ENCODE measurements around the gene HCK.
A peak's percentile ranks its signal among the peaks of the same experiment; 100 is the strongest.
"Not testable (repeated sequence)": the region's sequence is repeated elsewhere in the genome, so short reads cannot be mapped to it uniquely, and the experiment has no call there.

Gene HCK

GRCh38 chr20:32109392-32110172 lies 57.5 kb downstream of the HCK start, which contains the start of gene TM9SF4:
TM9SF4 (plus strand) TSS chr20:32109714; CDS start chr20:32109741, 27 bp downstream.
- DNase-seq, result peak; percentile 96

DNA sequence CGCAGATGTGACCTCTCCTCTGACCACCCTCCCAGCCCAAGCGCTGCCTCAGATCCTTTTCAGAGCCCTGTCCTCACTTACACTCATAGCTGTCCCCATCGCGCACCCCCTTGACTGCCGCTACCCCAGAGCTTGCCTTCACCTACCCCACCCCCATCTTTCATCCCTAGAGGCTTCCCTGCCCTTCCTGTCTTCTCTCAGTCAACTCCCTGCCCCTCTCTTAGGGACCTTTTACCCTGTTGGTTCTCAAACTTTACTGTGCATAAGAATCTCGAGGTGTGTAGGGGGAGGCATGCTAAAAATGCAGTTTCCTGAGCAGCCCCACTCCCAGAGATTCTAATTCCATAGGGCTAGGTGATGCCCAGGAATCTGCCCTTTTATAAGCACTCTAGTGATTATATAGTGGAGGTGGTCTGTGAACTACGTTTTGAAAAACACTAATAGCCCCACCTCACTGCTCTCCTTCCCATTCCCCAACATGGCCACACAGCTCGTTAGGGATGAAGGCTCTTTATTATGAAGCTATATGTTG lies 58.2 kb downstream of the HCK start:
- DNase-seq, result no peak

GRCh38 chr20:32110727-32111126 lies 58.7 kb downstream of the HCK start:
- DNase-seq, result no peak

DNA sequence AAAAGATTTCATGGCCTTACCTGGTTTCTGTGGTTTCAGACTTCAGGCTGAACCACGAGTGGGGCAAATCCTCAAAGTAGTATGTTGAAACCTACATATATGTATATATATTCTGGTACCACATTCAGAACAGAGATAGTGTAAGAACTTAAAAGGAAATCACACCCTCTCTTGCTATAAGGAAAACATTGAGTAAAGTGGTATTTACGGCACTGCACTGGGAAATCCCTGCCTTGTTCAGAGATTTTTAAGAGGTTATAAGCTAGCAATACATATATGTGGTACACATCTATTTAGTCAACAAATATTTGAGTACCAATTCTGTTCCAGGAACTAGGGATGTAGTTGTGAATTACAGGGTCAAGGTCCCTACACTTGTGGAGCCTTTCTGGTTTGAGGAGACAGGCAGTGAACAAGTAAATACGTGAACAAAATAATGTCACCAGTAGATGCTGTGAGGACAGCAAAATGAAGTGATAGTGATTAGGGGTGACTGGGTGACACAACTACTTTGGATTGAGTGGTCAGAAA lies 59.2 kb downstream of the HCK start:
- no peak for DNase-seq

DNA sequence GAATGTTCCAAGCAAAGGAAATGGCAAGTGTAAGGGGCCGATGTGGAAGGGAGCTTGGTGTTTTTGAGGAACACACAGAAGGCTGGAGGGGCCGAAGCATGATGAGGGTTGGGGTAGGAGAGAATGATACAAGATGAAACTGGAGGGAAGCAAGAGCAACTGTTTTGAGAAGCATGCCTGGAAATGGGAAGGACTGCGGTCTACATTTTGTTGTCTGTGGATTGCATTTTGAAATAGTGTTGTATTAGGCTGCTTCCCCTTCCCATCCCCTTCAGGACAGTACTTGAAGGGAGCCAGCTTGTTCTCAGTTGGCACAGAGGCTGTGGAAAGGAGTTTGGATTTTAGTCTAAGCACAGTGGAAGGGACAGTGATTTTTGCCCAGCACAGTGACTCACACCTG lies 59.7 kb downstream of the HCK start:
- DNase-seq, result no peak

DNA sequence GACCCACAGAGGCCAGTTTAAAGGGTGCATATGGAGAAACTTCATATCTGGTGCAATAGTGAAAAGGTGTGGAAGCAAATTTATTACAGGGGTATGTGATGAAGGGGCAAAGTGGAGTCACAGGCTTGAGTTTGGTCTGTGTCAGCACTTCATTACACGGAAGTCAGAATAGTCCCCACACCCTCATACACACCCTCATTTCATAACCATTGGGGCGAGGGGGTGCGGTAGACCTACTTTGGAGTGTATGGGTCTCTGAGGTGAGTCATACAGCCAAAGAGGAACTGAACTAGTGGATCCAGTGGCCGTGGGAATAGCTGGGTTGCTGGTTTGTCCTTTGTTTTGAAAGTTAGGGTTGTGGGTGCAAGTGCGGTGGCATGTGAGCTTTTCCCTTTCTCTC lies 60.8 kb downstream of the HCK start:
- no peak for DNase-seq

- DNase-seq, result no peak
Measured at GRCh38 chr20:32113591-32114260, 61.7 kb downstream of the HCK start.

- no peak for DNase-seq
Measured at GRCh38 chr20:32114305-32114960, 62.4 kb downstream of the HCK start.

GRCh38 chr20:32115211-32115767 lies 63.2 kb downstream of the HCK start:
- no peak for DNase-seq

DNA sequence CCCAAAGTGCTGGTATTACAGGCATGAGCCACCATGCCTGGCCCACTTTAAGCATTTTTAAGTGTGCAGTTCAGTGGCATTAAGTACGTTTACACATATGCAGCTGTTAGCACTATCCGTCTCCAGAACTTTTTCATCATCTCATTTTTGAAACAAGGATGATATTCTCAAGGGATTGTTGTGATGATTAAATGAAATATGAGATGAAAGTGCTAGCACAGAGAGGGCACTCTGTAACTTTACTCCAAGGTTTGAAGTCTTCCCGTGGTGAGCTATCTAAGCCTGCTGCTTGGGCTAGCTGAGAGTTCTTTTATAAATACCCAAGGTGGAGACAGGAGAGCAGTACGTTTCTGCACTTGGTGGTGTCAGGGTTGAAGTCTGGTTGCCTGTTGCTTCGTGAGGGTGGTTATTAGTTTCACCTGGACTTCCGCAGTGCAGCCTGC lies 64.1 kb downstream of the HCK start:
- no peak for DNase-seq

DNA sequence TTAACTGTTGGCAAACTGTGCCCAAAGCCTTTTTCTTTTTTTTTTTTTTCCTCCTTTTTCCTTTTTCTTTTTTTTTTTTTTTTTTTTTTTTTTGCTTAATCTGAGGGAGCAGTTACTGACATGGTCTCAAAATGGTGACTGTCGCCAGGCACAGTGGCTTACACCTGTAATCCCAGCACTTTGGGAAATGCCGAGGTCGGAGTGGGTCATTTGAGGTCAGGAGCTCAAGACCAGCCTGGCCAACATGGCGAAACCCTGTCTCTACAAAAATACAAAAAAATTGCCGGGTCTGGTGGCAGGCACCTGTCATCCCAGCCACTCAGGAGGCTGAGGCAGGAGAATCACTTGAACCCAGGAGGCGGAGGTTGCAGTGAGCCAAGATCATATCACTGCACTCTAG lies 64.8 kb downstream of the HCK start:
- DNase-seq, result not testable (repeated sequence)

- DNase-seq, result not testable (repeated sequence)
Measured at GRCh38 chr20:32118427-32118826, 66.4 kb downstream of the HCK start.

GRCh38 chr20:32119734-32120133 lies 67.7 kb downstream of the HCK start:
- no peak for DNase-seq

DNA sequence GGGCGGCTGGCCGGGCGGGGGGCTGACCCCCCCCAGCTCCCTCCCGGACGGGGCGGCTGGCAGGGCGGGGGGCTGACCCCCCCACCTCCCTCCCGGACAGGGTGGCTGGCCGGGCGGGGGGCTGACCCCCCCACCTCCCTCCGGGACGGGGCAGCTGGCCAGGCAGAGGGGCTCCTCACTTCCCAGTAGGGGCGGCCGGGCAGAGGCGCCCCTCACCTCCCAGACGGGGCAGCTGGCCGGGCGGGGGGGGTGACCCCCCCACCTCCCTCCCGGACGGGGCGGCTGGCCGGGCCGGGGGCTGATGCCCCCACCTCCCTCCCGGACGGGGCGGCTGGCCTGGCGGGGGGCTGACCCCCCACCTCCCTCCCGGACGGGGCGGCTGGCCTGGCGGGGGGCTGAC lies 69.9 kb downstream of the HCK start:
- DNase-seq, result not testable (repeated sequence)

GRCh38 chr20:32123088-32123487 lies 71.0 kb downstream of the HCK start:
- DNase-seq, result no peak

GRCh38 chr20:32124916-32125454 lies 72.9 kb downstream of the HCK start:
- DNase-seq, result no peak

DNA sequence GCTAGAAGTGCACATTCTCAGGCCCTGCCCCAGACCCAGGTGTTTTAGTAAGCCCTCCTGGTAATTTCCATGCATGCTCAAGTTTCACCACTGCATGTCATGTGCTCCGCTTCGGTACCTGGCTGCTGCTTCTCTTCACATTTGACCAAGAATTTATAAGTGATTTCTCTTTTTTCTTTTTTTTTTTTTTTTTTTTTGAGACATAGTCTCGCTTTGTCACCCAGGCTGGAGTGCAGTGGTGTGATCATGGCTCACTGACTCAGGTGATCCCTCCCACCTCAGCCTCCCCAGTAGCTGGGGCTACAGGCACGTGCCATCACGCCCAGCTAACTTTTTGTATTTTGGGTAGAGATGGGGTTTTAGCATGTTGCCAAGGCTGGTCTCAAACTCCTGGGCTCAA lies 73.5 kb downstream of the HCK start:
- no peak for DNase-seq

GRCh38 chr20:32126919-32127318 lies 74.9 kb downstream of the HCK start:
- no peak for DNase-seq

GRCh38 chr20:32127347-32127746 lies 75.3 kb downstream of the HCK start:
- no peak for DNase-seq

DNA sequence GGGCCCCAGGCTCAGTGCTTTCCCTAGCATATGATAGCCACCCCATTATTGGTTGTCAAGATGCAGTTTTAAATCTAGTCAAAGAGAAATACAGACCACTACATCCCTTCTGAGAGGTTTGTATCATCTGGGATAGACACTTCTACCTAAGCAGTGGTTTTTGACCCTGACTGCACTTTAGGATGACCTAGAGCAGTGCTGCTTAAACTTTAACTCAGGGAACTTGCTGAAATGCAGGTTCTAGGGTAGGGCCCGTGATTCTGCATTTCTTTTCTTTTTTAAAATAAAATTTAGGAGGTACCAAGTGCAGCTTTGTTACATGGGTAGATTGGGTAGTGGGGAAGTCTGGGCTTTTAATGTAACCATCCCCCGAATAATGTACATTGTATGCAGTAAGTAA lies 76.1 kb downstream of the HCK start:
- no peak for DNase-seq

DNA sequence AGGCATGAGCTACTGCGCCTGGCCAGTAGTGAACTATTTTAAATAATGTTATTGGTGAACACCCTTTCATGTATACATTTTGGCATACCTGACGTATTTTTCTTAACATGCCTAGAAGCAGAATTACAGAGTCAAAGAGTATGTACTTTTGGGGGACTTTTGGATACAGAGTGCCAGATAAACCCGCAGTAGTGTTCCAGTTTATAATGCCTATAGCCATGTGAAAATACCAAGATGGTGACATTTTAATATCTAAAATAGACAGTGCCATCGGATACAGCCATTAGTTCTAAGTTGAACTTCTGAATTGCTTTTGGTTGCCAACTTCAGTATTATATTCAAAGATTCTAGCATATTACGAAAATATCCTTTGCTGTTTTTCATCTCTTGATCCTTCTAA lies 77.8 kb downstream of the HCK start:
- DNase-seq, result no peak

GRCh38 chr20:32130352-32130751 lies 78.3 kb downstream of the HCK start:
- DNase-seq, result no peak

DNA sequence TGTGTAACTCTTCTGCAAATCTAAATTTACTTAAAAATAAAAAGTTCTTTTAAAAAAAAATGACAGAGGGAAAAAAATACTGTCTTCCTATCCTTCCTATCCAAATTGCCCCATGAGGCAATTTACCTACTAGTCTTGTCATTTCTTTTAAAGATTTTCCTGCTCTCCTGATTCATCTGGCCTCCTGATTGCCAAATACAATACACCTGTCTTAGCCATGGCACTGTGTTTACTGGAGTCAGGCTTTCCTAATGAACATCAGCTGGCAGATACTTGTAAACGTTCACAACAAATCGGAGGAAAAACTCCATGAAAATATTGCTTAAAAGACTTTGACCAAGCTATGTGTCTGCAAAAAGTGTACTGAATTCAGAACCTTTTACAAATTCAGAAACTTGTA lies 78.9 kb downstream of the HCK start:
- DNase-seq, result no peak
